Measurements from ENCODE around the gene SLC6A8.

The SLC6A8 gene
- total RNA-seq, result 1.1 to 5.2 (median 3.2) reads per million in 3 experiments

DNA sequence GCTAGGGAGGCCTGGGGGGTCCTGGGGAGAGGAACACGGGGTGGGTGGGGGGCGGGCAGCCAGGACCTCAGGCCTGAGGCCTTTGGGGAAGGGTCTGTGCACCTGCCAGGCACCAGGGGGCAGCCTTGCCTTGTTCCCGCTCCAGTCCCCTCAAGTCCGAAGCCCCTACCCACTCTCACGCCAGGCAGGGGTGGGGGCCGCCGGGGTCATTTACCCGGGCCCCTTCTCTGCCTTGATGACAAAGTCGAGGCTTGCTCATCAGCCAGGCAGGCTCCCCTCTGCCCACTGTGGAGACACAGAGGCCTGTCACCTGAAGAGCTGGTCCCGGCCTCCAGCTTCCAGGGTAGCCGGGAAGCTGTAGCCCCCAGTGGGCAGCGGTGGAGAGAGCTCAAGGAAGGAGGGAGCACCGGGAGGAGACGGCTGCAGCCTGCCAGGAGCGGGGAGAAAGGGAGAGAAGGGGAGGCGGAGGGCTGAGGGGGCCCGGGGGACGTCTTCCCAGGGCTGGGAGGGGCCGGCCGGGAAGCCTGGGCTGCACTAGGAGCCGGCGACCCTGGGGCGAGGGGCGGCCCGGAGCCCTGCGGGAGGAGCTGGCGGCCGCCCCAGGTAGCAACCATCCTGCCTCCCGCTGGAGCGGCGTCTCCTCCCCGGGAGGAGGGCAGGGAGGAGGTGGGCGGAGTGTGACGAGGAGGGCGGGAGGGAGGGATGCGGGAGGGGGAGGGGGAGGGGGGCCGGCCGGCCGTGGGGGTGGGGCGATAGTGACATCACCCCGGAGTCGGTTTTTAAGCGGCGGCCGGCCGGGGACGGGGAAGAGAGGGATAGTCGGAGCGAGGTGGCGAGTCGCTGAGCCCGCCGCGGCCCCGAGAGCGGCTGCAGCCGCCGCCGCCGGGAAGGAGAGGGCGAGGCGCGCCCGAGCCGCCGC is at the start of gene SLC6A8:
Gene SLC6A8 (plus strand): TSS at position 806 of the 919 bp plus-strand sequence. CDS start 649 bp downstream, outside the sequence.
- DNase-seq, result no peak

DNA sequence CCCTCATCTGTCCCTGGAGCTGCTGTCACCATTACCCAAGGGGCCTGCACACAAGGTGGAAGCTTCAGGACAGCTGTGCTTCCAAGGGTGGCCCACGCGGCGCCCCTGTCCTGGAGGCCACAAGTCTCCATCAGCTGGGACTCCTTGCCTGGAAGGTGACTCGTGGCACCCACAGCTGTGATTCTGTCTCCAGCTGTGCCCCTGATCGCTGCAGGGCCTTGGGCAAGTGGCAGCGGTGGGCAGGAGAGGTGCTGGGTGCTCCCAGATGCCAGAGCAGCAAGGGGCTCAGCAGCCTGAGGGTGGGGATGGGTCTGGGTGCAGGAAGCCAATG is 49.7 kb upstream of the SLC6A8 start:
- no peak for DNase-seq

DNA sequence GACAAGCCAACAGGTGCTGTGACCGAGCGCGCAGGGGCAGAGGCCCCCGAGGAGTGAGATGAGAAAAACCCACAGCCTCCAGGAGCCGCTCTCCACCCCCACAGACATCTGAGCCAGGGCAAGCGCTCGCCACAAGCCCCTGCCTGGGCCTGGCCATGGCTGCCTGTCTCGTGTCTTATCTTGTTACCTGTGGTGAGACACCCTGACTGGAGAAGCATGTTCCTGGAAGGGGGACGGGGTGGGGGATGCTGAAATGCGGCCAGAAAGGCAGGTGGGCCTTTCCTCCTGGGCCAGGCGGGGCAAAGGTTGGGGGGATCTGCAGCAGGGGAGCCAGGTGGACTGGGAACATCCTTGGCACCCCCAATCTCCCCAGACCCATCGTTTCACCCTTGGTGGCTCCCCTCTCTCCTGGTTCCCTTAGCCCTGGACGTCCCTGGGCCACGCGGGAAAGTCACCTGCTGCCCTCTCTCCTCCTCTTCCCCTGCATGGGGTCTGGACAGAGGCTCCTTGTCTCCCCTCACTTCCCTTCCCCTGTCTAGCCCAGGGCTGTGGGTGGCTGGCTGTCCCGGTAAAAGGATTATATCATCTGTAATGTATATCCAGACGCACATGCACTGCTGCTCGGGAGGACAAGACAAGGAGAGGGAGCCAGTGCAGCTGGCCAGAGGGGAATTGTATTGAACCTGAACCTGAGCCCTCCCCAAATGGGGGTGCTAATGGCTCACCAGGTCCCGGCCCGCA is 49.1 kb upstream of the SLC6A8 start:
- no peak for DNase-seq

DNA sequence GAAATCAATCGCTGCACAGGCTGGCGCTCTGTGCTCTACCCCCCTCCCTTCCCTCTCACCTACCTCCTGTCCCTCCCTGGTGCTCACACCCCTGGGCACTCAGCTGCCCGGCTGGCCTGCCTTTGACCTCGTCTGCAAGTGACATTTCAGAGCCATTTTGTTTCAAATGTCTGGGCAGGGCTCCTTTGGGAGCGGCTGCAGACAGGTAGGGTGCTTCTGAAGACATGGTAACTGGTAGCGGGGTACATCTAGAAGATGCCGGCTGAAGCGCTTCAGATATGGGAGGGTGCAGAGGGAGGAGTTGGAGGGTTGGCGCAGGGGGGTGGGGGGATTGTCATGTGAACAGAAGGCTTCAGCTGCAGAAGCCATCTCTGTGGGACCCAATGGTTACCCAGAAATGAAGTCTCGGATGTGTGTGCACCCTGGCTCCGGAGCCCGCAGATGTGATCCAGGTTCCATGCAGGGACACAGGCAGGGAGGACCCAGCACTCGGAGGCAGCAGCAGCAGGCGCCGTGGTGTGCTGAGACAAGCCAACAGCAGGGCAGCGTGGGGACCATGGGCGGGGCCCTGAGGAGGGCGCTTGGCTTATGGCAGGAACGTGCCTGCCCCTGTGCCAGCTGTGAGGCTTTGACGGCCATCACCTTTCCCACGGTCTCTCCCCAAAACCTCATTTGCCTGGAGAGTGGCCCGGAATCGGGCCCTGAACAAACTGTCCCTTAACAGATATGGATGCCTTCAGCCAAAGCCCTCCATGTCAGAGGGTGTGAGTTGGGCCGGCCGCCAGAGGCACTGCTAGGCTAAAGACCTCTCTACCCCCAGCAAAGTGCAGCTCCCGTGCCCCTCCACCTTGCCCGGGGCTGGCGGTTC is 48.3 kb upstream of the SLC6A8 start:
- DNase-seq, result no peak

DNA sequence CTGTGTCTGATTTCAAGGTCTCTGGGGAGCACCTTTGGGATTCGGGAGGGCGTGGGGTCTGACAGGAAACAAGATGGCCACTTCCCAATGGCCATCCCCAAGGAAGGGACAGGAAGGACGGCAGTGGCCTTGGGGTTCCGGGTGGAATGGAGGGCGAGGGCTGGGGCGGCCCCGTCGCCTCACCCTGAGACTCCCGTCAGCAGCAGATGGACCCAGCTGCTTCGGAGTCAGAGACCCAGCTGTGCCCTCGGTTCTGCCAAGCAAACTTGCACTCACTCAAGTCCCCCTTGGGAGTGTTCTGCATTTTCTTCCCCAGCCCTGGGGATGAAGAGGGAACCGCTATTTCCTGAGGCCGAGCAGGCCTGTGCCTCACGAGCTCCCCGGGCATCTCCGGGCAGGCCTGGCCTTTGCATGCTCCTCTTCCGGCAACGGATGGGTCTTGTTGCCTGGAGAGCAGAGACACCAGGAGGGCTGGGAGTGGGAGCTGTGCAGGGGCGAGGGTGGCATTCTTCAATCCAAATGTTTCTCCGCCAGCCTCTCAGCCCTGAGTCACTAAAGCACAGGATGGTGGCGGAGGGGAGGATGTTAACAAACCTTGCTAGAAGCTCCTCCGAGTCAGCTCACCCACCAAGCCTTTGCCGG is 47.6 kb upstream of the SLC6A8 start:
- no peak for DNase-seq

DNA sequence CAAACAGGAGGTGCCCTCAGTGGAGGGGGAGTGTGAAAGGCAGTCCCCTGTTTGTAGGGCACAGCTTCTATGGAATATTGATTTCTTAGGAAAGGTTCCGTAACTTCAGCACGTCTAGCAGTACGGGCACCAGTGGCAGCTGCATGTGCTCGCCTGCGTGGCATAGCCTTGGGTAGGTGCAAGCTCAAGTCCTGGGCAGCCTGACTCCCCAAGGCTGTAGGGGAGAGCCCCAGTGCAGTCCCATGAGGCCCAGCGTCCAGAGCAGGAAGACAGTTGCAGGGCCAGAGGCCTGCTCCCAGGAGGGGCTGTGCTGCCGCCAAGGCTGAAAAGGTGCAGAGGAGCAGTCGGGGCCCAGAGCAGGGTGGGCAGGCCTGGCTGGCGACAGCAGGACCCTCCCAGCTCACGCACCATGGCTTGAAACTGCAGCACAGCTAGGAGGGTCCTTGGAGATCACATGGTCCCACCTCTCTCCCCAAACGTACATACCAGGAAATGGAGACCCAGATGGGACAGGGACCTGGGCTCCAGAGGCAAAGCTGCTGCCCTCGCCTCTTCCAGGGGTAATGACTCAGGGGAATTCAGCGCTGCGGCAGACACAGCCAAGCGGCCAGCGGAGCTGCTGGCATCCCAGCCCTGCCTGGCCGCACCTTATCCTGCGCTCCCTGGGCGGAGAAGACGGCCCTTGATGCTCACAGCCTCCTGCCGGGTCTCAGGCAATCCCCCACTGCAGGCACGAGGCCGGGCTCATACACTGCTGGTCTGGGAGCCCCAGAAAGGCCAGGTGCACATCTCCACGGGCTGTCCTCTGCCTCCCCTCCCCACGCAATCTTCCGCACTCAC is 46.8 kb upstream of the SLC6A8 start:
- DNase-seq, result no peak

DNA sequence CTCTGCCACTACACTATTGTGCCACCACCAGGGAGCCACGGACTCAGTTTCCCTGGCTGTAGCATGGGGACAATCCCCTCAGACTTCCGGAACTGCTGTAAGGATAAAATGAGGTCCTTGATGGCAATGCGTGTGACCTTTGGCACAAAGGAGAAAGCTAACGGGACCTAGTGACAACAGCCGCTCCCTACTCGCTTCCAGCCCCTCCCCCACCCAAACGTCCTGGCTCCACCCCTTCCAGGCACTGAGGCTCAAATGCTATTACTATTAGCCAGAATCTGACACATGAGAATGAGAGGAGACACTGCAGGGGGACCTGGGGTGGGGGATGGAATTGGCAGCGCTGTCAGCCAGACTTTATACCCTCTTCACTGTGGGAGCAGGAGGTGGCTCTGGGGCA is 46.1 kb upstream of the SLC6A8 start:
- DNase-seq, result no peak

GRCh38 chrX:153642051-153642654 is 45.6 kb upstream of the SLC6A8 start:
- no peak for DNase-seq

GRCh38 chrX:153642655-153643430 is 44.9 kb upstream of the SLC6A8 start:
- DNase-seq, result no peak

GRCh38 chrX:153643431-153644351 is 44.0 kb upstream of the SLC6A8 start:
- no peak for DNase-seq

DNA sequence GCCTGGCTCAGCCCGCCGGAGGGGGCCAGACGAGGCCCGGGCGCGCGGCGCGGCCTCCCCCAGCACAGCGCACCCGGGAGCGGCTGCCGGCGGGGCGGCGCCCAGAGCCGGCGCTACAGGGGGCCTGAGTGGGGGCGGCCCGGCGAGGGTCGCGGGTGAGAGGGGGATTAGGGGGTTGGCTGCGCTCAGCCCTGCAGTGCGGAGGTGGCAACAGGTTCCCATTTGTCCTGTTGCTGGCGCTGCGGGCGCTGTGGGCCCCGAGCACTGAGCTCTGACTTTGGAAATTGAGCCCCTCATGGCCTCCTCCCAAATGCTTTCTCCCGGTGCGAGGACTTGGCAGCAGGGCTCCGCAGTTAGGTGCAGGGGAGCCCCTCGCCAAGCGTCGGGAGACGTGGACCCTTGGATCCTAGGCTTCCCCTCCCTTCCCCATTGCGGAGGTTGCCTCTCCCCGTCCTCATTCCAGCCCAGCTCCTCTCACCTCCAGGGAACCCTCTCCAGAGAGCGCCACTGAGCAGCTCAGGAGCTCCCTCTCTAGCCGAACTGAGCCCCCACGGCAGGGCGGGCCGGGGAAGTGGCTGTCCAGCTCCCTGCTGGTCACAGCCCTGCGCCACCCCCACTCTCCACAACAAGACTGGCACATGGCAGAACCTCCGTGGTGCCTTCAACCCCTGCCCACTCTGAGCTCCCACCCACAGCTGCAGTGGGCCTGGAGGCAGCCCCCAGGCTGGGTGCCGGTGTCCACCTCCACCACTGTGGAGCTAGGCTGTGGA is 43.2 kb upstream of the SLC6A8 start:
- DNase-seq, result no peak

DNA sequence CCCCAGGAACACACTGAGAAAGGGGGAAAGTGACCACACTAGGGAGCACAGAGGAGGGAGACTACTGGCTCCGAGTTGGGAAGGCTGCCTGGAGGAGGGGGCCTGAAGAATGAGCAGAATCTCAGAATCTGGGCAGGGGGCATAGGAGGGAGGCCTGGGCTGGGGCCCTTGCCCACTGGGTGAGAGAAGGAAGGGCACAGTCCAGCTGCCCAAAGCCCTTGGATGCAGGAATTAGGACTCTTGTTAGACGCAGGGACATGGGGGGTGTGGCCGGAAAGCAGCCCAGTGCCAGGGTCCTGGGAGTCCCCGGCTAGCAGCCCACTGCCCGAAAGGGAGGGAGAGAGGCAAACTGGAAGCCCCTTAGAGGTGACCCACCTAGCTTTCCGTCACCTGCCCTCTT is 42.6 kb upstream of the SLC6A8 start:
- DNase-seq, result no peak

DNA sequence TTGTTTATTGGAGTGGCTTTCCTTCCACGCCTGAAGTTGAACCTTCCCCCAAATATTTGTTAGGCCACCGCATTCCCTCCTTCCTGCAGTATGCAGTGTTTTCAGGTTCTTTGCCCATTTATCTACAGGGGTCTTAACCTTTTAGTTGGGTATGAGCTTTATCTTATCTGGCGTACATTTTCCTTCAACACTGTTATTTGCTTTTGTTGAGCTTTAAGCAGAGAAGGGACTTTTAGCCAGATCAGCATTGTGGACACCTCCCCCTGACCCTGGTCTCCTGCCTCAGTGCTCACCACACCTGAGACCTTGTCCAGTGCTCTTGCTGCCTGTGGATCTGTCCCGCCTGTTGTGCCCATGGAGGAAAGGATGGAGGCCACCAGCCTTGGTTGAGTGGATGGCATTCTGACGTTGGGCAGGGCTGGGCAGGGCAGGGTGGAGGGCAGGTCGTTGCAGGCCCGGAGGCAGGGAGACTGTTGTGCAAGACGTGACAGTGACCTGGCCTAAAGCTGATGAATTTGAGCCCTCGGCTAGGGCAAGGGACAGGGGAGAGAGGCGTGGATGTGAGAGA is 41.7 kb upstream of the SLC6A8 start:
- no peak for DNase-seq

DNA sequence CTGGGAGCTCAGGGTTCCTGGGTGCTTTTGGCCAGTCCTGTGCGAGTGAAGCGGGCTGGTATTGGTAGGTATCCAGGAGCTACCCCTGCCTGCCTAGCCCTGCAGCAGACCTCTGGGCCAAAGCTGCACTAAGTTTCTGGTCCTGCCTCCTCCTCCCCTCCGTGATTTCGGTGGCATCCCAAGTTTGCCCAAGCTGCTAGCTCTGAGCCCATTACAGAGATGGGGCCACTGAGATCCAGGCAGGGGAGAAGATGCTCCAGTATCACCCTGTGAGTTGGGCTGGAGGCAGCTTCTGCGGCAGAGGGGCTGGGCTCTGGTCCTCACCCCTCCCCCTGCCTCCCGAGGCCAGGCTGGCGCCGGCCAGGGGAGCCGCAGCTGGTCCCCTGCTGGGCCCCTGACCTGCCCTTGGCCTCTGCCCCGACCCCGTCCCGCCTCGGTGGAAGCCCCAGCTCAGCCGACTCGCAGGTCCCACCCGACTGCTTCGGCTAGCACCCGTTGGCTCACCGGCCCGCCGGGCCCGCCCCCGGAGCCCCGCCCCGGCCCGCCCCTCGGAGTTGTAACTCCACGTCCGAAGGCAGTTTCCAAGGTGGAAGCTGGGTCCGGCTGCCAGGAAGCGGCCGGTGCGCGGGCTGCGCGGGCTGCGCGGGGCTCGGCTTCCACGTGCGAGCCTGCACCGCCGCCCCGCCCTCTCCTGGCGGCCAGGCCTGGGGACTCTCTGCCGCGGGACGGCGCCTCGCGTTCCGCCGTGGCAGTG is 40.9 kb upstream of the SLC6A8 start, which contains the start of gene DUSP9:
Gene DUSP9 (plus strand): TSS at position 584 of the 754 bp plus-strand sequence. CDS start 751 bp downstream, outside the sequence.
- no peak for DNase-seq

DNA sequence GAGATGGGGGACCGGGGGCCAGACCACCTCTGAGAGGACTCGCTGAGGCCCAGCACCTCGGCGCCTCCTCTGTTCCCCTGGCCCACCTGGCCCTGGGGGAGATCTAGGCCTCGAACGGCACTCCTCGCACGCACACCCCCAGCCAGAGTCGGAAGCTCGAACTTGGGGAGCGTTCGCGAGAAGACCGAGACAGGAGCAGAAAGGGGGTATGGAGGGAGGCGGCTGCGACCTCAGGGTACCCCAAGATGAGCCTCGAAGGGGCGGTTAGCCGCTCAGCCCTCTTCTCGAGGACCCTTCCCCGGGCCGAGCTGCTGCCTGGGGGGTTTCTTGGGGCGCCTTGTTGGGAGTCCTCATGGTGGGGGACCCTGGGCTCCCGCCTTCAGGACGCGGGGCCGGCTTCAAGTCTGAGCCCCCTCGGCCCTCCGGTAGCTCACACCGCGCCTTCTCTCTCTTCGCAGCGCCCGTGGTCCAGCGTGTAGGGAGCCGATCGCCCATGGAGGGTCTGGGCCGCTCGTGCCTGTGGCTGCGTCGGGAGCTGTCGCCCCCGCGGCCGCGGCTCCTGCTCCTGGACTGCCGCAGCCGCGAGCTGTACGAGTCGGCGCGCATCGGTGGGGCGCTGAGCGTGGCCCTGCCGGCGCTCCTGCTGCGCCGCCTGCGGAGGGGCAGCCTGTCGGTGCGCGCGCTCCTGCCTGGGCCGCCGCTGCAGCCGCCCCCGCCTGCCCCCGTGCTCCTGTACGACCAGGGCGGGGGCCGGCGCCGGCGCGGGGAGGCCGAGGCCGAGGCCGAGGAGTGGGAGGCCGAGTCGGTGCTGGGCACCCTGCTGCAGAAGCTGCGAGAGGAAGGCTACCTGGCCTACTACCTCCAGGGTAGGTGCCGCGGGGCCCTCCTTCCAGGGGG is 40.0 kb upstream of the SLC6A8 start:
- no peak for DNase-seq
